ENCODE results near the gene SH3BP1.
"Not testable (repeated sequence)": the region's sequence is repeated elsewhere in the genome, so short reads cannot be mapped to it uniquely, and the experiment has no call there.

Gene SH3BP1

DNA sequence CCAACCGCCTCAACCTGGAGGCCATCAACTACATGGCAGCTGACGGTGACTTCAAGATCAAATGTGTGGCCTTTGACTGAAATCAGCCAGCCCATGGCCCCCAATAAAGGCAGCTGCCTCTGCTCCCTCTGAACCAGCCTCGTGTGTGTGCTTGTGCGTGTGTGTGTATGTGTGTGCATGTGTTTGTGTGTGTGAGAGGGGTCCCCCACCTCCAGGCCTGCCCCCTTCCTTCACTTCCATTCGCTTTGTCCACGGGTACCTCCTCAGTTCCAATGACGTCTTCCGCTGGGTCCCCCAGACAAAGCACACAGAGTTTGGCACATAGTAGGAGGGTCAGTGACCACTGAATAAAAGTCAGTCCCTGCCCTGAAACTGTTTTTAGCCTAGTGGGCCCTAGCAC, 40.2 kb downstream of the SH3BP1 start:
- no peak for DNase-seq (ENCODE audit: low read depth)

GRCh38 chr22:37680191-37680851, 40.9 kb downstream of the SH3BP1 start:
- no peak for DNase-seq (ENCODE audit: low read depth)

GRCh38 chr22:37681001-37681424, 41.5 kb downstream of the SH3BP1 start:
- no peak for DNase-seq (ENCODE audit: low read depth)

DNA sequence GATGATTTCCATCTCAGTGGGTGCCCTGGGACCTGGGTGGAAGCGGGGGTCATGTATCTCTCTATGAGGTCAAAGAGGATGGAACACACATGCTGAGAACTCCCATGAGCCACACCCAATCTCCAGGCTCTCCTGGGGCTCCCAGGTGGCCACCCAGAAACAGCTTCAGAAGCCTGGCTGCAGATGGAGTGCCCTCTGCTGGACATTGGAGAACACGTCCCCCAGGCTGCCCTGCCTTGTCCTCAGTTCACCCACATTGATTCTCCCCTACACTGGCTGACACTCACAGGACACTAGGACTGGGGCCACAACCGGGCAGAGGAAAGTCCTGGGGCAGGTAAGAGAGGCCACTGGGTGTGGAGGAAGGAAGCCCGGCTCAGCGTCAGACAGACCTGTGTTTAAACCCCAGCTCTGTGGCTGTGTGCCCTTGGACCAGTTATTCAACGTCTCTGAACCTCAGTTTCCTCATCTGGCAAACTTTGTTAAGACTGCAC, 42.1 kb downstream of the SH3BP1 start:
- no peak for DNase-seq (ENCODE audit: low read depth)

DNA sequence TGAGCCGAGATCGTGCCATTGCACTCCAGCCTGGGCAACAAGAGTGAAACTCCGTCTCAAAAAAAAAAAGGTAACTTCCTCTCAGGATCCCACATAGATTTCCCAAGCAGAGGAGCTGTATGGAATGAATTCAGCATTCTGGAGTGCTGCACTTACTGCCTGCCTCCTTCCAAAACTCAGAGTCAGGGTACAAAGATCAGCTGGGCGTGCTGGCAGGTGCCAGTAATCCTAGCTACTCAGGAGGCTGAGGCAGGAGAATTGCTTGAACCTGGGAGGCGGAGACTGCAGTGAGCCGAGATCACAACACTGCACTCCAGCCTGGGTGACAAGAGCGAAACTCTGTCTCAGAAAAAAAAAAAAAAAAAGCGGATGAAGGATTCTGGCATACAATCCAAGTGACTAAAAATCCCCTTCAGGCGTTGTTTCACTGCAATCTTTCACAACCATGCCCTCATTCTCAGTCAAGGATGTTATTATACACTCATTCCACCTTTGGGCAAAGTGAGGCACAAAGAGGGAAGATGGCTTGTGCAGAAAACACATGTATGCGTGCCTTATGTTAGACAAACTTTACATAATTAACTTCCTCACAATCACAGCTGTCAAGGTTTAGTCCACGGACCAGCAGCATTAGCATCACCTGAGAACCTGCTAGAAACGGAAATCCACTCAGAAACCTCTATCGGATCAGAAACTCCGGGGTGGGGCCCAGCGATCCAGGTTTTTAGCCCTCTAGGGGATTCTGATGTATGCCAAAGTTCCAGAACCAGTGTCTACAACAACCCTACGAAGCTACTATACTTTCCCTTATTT, 45.5 kb downstream of the SH3BP1 start:
- DNase-seq (ENCODE audit: low read depth) = no peak

DNA sequence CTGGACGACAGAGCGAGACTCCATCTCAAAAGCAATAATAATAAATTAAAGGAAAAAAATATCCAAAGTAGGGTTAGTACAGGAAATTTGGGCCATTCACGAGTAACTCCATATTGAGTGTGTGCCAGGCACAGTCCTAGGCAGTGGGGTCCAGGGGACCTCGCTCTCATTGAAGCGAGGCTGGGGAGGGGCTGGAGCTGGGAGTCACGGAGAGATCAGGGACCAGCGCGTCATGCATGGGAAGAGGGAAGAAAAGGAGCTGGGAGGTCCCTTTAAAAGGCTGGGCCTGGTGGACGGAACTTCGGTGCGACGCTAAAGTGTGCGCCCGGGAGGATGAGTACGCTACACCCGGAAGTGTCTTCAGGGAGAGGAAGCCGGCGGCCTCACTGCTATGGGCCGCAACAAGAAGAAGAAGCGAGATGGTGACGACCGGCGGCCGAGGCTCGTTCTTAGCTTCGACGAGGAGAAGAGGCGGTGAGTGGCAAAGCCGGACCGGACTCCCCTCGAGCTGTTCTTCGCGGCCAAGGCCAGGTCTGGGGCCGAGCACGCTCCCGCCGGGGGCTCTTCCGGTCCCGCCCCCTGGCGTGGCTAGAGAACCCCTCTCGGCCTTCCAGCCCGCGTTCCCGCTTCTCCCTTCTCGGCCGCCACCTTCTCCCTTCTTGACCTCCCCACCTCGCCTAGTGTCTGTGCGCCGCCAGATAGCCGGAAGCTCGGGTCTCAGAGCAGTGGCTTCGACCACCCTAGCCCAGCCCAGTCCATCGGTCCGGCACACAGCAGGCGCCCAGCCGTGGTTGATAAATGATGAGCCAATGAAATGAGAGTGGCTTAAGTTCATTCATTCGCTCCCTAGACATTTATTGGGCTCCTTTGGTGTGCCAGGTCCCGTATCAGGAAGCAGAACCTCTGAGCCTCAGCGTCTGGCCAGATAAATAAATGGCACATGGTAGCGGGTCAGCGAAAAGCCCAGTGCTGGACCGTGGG, 46.8 kb downstream of the SH3BP1 start, which contains the start of gene NOL12:
NOL12 (plus strand) TSS at position 342 of the 981 bp plus-strand sequence; CDS start at position 392, 50 bp downstream.
- no peak for DNase-seq (ENCODE audit: low read depth)

DNA sequence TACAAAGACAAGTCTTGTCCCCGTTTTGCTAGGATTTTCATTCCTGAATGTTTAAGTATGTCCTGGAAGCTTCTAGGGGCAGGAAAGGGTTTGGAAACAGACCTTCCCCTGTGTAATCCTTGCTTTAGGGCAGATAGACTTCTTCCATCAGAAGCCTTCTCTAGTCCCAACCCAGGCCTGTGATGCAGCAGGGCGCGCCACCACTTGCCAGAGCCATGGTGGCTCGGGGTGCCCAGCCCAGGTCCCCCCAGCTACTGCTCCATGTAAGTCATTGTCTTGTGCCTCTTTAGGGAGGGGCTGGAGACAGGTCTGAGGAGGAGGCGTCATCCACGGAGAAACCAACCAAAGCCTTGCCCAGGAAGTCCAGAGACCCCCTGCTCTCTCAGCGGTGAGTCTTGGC, 50.9 kb downstream of the SH3BP1 start:
- no peak for DNase-seq (ENCODE audit: low read depth)

DNA sequence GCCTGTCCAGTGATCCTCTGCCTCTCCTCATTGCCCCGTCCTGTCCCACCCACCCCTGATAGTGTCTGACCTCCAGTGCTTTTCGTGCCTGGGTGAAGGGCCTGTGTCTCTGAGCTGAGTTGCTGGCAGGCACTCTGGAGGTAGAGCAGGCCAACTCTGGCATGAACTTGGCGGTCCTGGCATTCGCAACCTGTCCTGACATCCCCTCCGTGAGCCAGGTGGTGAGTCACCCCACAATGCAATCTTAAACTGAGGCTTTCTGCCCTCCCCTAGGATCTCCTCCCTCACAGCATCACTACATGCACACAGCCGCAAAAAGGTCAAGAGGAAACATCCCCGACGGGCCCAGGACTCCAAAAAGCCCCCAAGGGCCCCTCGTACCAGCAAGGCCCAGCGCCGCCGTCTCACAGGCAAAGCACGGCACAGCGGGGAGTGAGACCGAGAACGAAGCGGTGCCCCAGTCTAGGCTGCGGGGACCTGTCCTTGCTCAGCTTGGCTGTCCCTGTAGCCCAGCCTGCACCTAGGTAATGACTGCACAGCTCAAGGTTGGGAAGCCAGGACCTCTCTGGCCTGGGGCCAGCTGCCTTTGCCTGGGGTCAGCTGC, 51.5 kb downstream of the SH3BP1 start:
- no peak for DNase-seq (ENCODE audit: low read depth)

DNA sequence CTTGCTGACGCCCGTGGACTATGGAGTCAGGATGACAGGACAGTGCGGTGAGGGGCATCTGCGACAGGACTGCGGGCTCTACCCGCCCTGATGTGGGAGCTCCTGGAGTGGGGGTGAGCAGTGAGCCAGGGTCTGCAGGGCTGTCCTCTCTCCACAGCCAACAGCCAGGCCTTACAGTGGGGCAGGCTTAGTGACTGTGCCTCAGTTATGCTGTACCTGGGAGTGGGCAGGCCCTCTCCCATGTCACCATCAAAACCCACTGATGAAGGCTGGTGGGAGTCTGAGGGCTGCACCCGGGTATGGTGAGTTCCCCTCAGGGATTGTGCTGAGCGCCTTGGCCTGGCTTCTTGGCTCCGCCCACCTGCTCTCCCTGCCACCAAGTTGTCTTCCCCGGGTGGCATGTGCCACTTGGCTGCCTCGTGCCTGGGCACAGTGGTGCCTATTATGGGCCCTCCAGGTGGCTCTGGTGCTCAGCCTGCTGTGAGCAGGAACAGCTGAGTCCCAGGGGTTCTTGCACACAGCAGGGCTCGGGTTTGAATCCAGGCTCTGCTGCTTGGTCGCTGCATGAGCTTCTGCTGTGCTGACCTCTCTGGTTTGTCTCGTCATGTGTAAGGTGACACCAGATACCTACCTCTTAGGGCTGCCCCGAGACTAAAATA, 53.3 kb downstream of the SH3BP1 start:
- DNase-seq (ENCODE audit: low read depth) = no peak

DNA sequence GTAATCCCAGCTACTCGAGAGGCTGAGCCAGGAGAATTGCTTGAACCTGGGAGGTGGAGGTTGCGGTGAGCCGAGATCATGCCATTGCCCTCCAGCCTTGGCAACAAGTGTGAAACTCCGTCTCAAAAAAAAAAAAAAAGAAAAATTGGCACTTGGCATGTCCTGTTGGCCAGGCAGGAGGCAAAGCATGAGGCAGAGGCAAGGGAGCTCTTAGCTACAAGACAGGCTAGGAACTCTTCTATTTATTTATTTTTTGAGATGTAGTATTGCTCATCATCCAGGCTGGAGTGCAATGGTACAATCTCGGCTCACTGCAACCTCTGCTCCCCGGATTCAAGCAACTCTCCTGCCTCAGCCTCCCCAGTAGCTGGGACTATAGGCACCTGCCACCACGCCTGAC, 54.7 kb downstream of the SH3BP1 start:
- not testable (repeated sequence) for DNase-seq (ENCODE audit: low read depth)

GRCh38 chr22:37696260-37696656, 56.8 kb downstream of the SH3BP1 start:
- DNase-seq (ENCODE audit: low read depth) = not testable (repeated sequence)

GRCh38 chr22:37696657-37697537, 57.4 kb downstream of the SH3BP1 start, which contains the start of gene TRIOBP:
TSS of gene TRIOBP (plus strand) at chr22:37697048. CDS start at chr22:37701366, 4,318 bp downstream.
- no peak for DNase-seq (ENCODE audit: low read depth)

DNA sequence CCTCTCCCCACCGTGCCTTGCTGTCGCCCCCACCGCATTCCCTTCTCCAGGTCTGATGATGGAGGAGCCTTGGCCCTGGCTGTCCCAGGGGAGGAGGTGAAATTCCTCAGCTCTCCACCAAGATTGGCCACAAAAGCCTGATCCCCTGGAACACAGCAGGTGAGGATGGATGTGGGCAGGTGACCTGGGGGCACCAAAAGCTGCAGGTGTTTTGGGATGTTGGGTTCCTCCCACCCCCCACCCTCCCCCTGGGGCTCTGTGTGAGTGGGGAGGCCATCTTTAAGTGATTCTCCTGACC, 58.0 kb downstream of the SH3BP1 start:
- DNase-seq (ENCODE audit: low read depth) = no peak

DNA sequence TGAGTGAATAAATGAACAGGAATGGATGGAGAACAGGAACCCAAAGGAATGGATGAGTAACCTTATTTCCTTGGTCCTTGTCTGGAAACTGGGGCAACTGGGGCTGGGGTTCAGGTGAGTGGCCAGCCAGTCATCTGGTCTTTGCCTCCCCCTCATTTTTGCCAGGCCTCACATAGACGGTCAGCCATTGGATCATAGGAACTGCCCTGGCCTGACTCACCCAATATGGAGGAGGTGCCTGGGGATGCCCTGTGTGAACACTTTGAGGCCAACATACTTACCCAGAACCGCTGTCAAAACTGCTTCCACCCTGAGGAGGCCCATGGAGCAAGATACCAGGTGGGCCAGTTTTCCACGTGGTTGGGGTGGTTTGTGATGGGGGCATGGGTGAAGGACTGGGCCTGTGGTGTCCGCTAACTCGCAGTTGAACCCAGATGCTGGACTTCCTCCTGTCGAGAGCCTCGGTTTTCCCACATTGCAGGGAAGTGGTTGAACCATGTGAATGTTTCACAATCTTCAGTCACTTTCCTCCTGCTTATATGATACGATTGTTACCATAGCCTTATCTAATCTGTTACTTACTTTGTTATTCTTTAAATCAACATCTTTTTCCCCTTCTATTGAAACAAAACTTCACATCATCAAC, 61.8 kb downstream of the SH3BP1 start:
- DNase-seq (ENCODE audit: low read depth) = no peak

DNA sequence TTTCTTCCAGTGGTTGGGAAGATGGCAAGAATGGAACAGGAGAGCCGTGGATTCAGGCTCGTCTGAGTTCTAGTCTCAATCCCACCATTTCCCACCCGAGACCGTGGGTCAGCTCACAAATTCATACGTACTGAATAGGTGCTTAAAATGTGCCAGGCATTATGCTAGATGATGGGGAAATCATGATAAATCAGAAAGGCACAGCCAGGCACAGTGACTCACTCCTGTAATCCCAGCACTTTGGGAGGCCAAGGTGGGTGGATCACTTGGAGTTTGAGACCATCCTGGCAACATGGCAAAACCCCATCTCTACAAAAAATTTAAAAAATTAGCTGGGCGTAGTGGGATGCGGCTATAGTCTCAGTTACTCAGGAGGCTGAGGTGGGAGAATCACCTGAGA, 64.4 kb downstream of the SH3BP1 start:
- no peak for DNase-seq (ENCODE audit: low read depth)

- DNase-seq (ENCODE audit: low read depth) = no peak
Observed at GRCh38 chr22:37704645-37705044, 65.2 kb downstream of the SH3BP1 start.

- DNase-seq (ENCODE audit: low read depth) = no peak
Observed at GRCh38 chr22:37705205-37705604, 65.7 kb downstream of the SH3BP1 start.
